Heart right ventricle (tissue), 16 donors: ENCODE data around the gene EME1. TPM values are rescaled to one million over a fixed set of nuclear protein-coding genes. Genes with fewer than 3 reads are reported as not detected.

Experiments used
- ATAC-seq, 8 donors: fragments of 200-7000 bp; cut with Tn5 transposase; one replicate each; pipeline ENCODE4 v1.9.1; 2020; ENCODE audit warnings: mild to moderate bottlenecking in 8 of 8, moderate library complexity in 8 of 8, moderate number of reproducible peaks in 1 of 8
- DNase-seq, 2 donors: peaks; one replicate each; pipeline ENCODE4 v3.0.0-alpha.2; 2020
- H3K27ac ChIP-seq, 10 donors: fragments of 200-600 bp; sonication (generic) in 2 of 10; one replicate each; pipeline versions ENCODE4 v1.5.0 to v1.8.0; 2020 to 2022; ENCODE audit warnings: mild to moderate bottlenecking in 3 of 10
- H3K27me3 ChIP-seq, 7 donors: fragments of 200-600 bp; one replicate each; pipeline ENCODE4 v1.8.0; 2021 to 2022; ENCODE audit warnings: mild to moderate bottlenecking in 2 of 7
- H3K36me3 ChIP-seq, 9 donors: fragments of 200-600 bp; sonication (generic) in 1 of 9; one replicate each; pipeline versions ENCODE4 v1.5.0 to v1.8.0; 2020 to 2022; ENCODE audit warnings: mild to moderate bottlenecking in 2 of 9
- H3K4me1 ChIP-seq, 9 donors: fragments of 200-600 bp; sonication (generic) in 1 of 9; one replicate each; pipeline versions ENCODE4 v1.5.0 to v1.8.0; 2020 to 2022; ENCODE audit warnings: mild to moderate bottlenecking in 4 of 9
- H3K4me3 ChIP-seq, 10 donors: fragments of 200-600 bp; sonication (generic) in 2 of 10; one replicate each; pipeline versions ENCODE4 v1.5.0 to v1.8.0; 2020 to 2022; ENCODE audit warnings: mild to moderate bottlenecking in 7 of 10, moderate library complexity in 2 of 10
- H3K9me3 ChIP-seq, 11 donors: fragments of 200-600 bp in 10 of 11; sonication (generic) in 2 of 11; one replicate each; pipeline versions ENCODE4 v1.5.0 to v1.8.0; 2013 to 2022; ENCODE audit warnings: mild to moderate bottlenecking in 2 of 11, control low read depth in 1 of 11, moderate library complexity in 1 of 11
- WGBS, 2 donors: extraction: QIAGEN DNeasy Blood & Tissue Kit; methylation state at CpG; one replicate each; pipeline ENCODE4 v1.1.7; 2013; ENCODE audit warnings: inconsistent platforms in 1 of 2; 5-methylcytosine and 5-hydroxymethylcytosine counted together
- intact Hi-C, 10 donors: fragments of 100-400 bp; cut with DNase I; formaldehyde crosslinking; loops; one replicate each; pipeline versions ENCODE4 v1.11.1 to v1.14.2; 2022
- polyA plus RNA-seq, 2 donors: library from polyadenylated mRNA; stranded (reverse); fragments of 200-250 nt; gene quantifications; one replicate each; pipeline ENCODE4 v1.2.3, GENCODE V29; 2013
- total RNA-seq, 10 donors: library from RNA; stranded (reverse); fragmentation: NEBNext Ultra II Directional in 3 of 10; extraction: Animal tissue kit (Norgen Biotek cat#: 25700) in 3 of 10; gene quantifications; one replicate each; pipeline versions ENCODE4 v1.2.1 to v1.2.4, GENCODE V29; 2021 to 2023
- TF ChIP-seq, protein P1 (sequence below), 9 donors: fragments of 200-600 bp; sonication (generic) in 2 of 9; IDR thresholded peaks; one replicate each; pipeline versions ENCODE4 v1.5.0 to v1.8.0; 2021 to 2022; ENCODE audit warnings: antibody characterized with exemption in 9 of 9, mild to moderate bottlenecking in 5 of 9, moderate library complexity in 1 of 9
- donor health status: Arrhythmogenic right ventricular cardiomyopathy.
- donor health status: ischemic (EF 13 %, LVEDD 7.1; RV severe dilation, severe dysfunction).
- donor health status: healthy with polysubstance abuse.
- donor health status: DM: no; HTN: yes; CAD: no.
- donor health status: DM: no; HTN: no; CAD: no.
- donor health status: ischemic (EF 25% LVEDD 6.9; RV normal size, moderate dysfunction).
- donor health status: ischemic (EF 25% LVEDD 5.7; RV mildly dilated, moderate dysfunction).
- donor health status: healthy.
- donor health status: DM: yes; HTN: yes; CAD: no.
- donor health status: Ischemic cardiomyopathy.
- donor health status: ischemic (EF 35%, LVEDD 5.7; RV mildly dilated, moderate dysfunction).
- donor health status: nonischemic (EF 11% LVEDD 7.7; RV severe dilation, severe dysfunction).
- donor health status: DM: yes; HTN: yes; CAD: no.
- donor health status: PGD.
- donor health status: ischemic (EF 29% LVEDD 5.4; RV normal size, mild dysfunction).
- donor health status: nonischemic (EF 23%, LVEDD 6.1; RV moderate dilation, normal function).

EME1 gene
- total and polyA plus RNA-seq, 12 donors, result 0.20 to 1.8 (median 0.54) TPM

DNA sequence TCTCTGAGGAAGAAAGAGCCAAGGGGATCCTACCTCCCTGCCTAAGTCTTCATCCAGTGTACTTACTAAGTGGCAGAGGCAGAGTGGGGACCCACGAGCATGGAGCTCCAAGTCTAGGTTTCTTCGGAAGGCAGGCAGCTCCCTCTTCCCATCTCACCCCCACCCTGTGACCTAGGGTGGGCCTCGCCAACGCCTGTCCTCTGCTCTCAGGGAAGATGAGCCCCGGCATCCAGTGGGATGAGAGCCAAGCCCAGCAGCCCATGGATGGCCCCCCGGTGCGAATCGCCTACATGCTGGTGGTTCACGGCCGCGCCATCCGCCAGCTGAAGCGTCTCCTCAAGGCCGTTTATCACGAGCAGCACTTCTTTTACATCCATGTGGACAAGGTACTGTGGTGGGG is 18.8 kb upstream of the EME1 start:
- Histone ChIP-seq H3K4me3 (no peak overlapping the region), H3K27ac (no peak overlapping the region), H3K4me1 (peaks cover 0 to 23% (median 4%) of the 10 kb centered on the region in 9 donors), H3K27me3 (no peaks in the 10 kb centered on the region), H3K36me3 (peaks cover 0 to 69% (median 42%) of the 10 kb centered on the region in 9 donors), H3K9me3 (no peaks in the 10 kb centered on the region)
- TF ChIP-seq, protein P1, sequence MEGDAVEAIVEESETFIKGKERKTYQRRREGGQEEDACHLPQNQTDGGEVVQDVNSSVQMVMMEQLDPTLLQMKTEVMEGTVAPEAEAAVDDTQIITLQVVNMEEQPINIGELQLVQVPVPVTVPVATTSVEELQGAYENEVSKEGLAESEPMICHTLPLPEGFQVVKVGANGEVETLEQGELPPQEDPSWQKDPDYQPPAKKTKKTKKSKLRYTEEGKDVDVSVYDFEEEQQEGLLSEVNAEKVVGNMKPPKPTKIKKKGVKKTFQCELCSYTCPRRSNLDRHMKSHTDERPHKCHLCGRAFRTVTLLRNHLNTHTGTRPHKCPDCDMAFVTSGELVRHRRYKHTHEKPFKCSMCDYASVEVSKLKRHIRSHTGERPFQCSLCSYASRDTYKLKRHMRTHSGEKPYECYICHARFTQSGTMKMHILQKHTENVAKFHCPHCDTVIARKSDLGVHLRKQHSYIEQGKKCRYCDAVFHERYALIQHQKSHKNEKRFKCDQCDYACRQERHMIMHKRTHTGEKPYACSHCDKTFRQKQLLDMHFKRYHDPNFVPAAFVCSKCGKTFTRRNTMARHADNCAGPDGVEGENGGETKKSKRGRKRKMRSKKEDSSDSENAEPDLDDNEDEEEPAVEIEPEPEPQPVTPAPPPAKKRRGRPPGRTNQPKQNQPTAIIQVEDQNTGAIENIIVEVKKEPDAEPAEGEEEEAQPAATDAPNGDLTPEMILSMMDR (IDR thresholded peaks at IDR 0.05), result no peak
- ATAC-seq, result no peak
- intact Hi-C loops, result loop anchor here in 1 of 10 donors (10.0 kb wide), 1 partner anchor 61 kb away; no protein-coding TSS in a partner anchor
- WGBS, 2 donors, result 91 to 95% methylated on average over 15 of the region's 15 CpGs
- DNase-seq, result no peak

DNA sequence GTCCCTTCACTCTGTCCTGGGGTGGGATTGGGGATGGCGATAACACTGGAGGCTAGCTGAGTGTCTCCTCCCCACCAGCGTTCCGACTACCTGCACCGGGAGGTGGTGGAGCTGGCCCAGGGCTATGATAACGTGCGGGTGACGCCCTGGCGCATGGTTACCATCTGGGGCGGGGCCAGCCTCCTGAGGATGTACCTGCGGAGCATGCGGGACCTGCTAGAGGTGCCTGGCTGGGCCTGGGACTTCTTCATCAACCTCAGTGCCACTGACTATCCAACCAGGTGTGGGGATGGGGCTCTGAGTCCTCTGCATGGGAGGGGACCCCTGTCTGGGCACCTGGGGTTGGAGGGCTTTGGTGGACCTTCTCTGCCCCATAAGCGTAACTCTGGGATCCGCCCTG is 18.3 kb upstream of the EME1 start:
- Histone ChIP-seq H3K27me3 (no peaks in the 10 kb centered on the region), H3K27ac (no peak overlapping the region), H3K4me1 (peaks cover 0 to 24% (median 5%) of the 10 kb centered on the region in 9 donors), H3K9me3 (no peaks in the 10 kb centered on the region), H3K36me3 (peaks cover 0 to 75% (median 45%) of the 10 kb centered on the region in 9 donors), H3K4me3 (no peak overlapping the region)
- WGBS, 2 donors, result 94 to 97% methylated on average over 13 of the region's 13 CpGs
- intact Hi-C loops, result loop anchor here in 1 of 10 donors (10.0 kb wide), 1 partner anchor 60 kb away; no protein-coding TSS in a partner anchor
- TF ChIP-seq, protein P1 (IDR thresholded peaks at IDR 0.05), result no peak
- ATAC-seq (no peak), DNase-seq (no peak)

DNA sequence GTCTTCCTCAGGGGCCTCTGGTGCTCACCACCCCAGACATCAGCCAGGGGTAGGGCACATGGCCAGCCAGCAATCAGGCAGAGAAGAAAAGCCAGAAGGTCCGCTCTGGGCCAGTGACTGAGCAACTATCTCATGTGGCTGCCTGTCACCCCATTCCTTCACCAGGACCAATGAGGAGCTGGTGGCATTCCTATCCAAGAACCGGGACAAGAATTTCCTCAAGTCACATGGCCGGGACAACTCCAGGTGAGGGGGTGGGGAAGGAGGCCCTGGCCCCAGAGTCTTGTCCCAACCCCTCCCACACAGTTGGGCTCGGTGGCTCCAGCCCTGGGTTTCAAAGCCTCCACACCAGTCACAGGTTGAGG is 17.7 kb upstream of the EME1 start:
- Histone ChIP-seq H3K27me3 (no peaks in the 10 kb centered on the region), H3K27ac (no peak overlapping the region), H3K4me1 (peaks cover 0 to 24% (median 5%) of the 10 kb centered on the region in 9 donors), H3K4me3 (no peak overlapping the region), H3K9me3 (no peaks in the 10 kb centered on the region), H3K36me3 (peaks cover 0 to 80% (median 50%) of the 10 kb centered on the region in 9 donors)
- ATAC-seq, result no peak
- intact Hi-C loops, result loop anchor here in 1 of 10 donors (10.0 kb wide), 1 partner anchor 59 kb away; no protein-coding TSS in a partner anchor
- WGBS, 2 donors, result 85 to 87% methylated on average over 4 of the region's 4 CpGs
- DNase-seq, result no peak
- TF ChIP-seq, protein P1 (IDR thresholded peaks at IDR 0.05), result no peak

DNA sequence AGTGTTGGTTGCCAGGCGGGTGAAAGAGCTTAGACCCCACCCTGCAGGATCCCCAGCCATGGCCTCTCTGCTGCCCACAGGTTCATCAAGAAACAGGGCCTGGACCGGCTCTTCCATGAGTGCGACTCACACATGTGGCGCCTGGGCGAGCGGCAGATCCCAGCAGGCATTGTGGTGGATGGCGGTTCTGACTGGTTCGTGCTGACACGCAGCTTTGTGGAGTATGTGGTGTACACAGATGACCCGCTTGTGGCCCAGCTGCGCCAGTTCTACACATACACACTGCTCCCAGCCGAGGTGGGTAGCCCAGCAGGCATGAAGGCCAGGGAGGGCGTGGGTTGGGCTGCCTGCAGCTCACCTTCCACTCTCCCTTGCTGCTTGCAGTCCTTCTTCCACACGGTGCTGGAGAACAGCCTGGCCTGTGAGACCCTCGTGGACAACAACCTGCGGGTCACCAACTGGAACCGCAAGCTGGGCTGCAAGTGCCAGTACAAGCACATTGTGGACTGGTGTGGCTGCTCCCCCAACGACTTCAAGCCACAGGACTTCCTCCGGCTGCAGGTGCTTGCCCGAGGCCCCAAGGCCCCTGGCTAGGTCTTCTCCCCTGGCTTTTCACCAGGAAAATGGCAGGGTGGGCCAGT is 17.2 kb upstream of the EME1 start:
- DNase-seq (no peak), ATAC-seq (no peak)
- no peak overlapping the region for H3K4me3 ChIP-seq
- TF ChIP-seq, protein P1 (IDR thresholded peaks at IDR 0.05), result no peak
- H3K36me3 ChIP-seq, result peaks cover 0 to 85% (median 52%) of the 10 kb centered on the region in 9 donors
- 93 to 94% methylated on average over 20 of the region's 20 CpGs for WGBS, 2 donors
- no peak overlapping the region for H3K27ac ChIP-seq
- H3K9me3 ChIP-seq, result no peaks in the 10 kb centered on the region
- intact Hi-C loops, result loop anchor here in 1 of 10 donors (10.0 kb wide), 1 partner anchor 59 kb away; no protein-coding TSS in a partner anchor
- no peaks in the 10 kb centered on the region for H3K27me3 ChIP-seq
- H3K4me1 ChIP-seq, result peaks cover 0 to 24% (median 5%) of the 10 kb centered on the region in 9 donors
